GM04504 (cell line): Measurements from ENCODE around the gene PRPSAP1.
A peak's percentile ranks its signal among the peaks of the same experiment; 100 is the strongest.
"Not testable (repeated sequence)": the region's sequence is repeated elsewhere in the genome, so short reads cannot be mapped to it uniquely, and the experiment has no call there.

ENCODE experiments used
- DNase-seq: peaks from one replicate; pipeline ENCODE4 v3.0.0-alpha.2; 2012; ENCODE audit warnings: low read depth

Gene PRPSAP1

DNA sequence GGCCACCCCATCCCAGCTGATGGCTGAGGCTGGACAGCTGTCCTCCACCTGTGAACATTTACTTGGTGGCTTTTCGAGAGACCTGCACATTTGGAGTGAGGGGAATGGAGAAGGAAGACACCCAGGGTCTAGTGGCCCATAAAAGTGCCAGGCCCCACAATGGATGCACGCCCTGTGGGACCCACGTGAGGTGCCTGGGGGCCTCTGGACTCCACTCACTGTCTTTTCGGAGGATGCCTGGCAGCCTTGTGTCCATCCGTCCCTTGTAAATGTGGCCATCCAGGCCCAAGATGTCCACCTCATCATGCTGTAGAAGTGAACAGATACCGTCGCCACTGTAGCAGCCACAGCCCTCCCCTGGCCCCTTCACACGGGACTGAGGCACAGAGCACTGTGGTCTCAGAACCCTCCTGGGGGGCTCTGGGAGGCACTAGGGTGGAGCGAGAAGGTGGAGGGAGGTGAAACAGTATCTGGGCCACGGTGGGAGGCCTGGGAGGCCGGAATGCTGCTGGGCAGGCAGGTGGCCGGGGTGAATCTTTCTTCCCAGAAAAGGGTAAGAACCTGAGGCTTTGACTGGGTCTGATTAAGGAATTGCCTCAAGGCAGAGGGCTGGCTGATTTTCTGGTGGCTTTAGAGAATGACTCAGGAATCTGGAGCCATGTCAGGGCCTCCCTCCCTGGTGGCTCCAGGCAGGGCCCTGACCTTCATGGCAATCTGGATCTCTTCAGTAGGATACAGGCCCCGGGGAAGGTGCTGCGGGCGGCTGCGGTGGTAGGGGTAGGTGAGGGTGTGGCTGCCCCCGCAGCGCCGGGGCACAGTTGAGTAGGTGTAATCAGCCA is 77.0 kb downstream of the PRPSAP1 start:
- DNase-seq, result peak; percentile 62

DNA sequence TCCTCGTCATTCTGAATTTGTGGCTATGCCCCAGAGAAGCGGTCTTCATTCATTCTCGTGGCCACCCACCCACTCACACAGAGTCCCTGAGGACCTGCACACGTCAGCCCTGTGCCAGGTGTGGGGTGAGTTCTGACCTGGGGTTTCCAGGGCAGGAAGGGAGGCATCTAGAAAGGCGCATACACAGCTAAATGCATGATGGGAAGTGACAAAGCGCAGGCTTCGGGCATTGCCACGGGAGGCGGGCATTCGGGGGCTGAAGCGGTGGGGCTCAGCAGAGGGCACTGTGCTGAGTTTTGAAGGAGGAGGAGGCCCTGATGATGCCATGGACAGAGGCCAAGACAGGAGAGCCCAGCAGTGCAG is 77.7 kb downstream of the PRPSAP1 start:
- no peak for DNase-seq

DNA sequence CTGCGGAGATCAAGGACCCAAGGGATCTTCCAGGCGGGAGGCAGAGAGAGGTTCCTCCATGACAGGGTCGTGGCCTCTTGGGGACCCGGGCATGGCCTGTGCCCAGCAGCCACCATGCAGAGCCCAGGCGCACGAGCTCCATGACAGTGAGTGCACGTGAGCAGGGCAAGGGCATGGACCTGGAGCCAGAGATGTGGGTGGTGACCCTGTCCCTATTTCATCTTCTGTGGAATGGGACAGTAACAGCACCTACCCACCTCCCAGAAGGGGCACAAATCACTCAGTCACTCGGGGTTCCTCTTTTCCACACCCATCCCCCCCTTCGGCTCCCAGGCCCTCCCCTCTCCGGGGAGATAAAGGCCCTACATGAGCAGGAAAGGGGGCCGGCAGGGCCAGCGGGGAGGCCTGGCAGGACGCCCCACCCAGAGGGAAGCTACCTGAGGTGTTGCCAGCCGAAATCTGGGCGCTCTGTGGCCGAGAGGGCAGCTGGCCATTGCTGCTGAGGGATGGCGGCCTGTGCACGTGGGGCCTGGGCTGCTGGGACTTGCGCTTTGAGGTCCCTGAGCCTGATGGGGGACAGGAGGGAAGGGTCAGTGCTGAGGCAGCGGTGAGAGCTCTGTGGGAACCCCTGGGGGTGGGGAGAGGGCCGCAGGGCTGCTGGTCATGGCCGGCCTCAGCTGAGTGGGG is 78.2 kb downstream of the PRPSAP1 start:
- no peak for DNase-seq

DNA sequence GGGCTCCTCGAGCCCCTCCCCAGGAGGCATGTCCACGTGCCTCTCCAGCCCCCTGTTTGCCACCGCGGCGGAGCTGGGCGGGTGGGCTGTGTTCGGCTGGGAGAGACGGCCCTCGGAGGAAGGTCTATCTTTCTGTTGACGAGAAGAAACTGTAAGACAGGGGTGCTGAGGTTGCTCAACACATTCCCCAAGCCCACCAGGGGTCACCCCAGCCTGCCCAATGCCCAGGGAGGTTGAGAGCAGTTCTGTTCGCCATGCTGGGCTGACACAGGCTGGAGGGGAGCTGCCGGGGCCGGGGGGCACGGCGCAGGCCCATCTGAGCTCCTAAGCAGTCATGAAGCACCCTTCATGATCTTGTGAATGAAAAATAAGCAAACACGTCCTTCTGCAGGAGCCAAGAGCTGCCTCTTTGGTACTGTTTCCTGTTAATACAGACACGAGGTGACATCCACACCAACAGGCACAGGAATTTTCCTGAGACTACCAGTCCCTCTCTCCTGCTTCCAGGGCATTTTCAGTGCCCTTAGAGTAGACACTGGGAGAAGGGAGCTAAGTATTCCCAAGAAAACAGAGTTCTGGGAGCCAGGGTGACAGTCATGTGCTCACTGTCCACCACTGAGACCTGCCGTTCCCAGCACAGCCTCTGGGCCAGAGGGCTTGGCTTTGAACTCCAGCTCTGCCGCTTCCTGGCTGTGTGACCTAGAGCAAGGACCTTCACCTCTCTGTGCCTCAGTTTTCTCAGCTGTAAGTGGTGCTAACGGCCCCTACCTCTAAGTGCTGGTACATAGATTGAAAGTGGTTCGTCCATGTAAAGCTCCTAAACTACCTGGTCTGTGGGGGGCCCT is 79.4 kb downstream of the PRPSAP1 start:
- no peak for DNase-seq

DNA sequence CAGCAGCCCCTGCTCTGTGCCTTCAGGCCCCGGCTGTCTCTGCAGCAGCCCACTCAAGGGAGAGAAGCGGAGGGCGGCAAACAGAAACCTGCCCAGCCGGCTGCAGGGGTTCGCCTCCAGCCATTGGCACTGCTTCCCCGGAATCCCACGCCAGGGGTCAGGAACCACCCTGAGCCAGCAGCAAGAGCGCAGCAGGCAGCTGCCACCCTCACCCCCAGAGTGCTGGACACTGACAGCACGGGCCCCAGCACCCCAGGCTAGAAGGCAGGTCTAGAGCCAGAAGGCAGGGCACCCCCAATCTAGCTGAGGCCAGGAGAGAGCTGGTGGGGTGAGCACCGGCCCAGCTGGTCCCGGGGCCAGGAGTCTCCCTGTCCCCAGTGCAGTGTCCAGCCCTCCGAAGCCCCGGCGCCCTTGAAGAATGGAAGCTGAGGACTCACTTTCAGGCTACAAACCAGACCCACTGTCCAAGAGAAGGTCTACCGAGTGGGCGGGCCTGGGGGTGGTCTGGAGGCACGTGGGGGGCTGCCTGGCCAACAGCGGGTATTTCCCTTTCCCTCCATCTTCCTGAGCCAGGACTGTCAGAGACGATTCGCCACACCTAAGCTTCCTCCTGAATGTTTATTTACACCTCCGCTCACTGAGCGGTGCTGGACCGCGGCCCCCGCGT is 80.1 kb downstream of the PRPSAP1 start:
- DNase-seq, result no peak

DNA sequence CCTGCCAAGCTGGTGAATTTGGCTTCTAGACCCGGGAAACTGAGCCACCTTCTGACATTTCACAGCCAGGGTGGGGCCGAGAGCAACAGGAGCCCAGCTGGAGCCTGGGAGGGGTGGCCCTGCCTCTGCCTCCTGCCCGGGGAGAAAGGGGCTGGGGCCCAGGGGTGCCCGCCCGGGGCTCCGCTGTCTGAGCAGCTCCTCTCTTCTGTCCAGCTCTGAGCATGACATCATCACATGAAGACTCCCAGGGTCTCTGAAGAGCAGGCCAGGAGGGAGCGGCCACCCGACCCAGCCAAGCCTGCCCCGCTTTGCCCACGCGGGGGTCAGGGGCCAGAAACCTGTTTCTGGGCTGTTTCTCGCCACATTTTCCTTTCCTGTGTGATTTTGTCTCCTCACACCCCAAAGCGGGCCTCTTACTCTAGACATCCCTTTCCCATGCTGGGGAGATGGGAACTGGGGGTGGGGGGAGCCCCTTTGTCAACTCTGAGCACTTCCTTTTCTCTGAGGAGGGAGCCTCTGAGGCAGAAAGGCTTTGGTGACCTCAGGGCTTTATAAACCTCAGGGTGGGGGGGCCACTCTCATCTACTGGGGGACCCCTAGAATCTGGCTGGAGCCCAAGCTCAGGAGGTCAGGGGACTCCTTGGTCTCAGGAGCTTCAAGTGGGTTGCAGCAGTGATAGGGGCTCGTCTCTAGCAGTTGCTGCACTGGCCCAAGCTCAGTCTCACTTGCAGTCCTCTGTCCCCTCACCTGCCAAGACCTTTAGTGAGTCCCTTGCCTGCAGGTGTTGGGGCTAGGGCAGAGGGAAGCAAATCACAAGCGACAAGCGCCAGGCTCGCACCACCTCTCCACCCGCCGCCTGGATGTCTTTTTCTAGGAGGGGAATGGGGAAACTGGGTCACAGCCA is 80.9 kb downstream of the PRPSAP1 start:
- DNase-seq, result no peak

DNA sequence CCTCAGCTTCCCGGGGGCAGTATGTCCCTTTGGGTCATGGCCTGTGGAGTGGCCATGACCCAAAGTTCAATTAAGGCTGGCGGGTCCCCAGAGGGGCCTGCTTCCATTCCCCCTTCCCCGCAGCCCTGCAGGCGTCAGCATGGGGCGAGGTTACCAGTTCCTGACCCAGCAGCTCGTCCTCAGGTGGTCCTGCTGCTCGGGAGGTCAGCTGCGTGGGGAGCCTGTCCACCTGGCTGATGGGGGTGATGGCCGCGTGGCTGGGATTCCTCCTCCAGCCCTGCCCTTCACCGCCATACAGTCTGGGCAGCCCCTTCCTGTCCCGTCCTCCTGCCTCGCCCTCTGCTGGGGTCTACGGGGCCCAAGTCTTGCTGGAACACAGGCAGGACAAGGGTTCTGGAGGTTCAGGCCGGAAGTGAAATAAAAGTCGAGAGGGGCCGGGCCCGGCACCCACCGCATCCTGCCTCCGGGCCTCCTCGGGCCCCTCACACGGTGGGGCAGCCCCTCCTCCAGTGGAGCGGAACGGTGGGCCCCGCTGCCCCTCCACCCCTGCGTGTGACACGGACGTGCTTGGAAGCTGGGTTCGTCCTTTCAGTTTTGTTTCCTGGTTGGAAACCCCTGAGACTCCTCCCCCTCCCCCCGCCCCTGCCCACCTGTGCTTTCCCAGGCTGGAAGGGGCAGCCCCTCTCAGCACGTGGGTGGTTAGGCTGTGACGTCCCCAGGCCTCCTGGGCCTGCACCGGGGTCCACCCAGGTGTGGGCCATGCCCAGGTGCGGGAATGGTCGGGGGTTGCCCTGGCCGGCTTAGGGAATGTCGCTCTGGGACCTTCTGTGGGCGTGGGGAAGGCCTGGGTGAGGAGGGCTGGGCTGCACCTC is 81.8 kb downstream of the PRPSAP1 start:
- DNase-seq, result no peak

DNA sequence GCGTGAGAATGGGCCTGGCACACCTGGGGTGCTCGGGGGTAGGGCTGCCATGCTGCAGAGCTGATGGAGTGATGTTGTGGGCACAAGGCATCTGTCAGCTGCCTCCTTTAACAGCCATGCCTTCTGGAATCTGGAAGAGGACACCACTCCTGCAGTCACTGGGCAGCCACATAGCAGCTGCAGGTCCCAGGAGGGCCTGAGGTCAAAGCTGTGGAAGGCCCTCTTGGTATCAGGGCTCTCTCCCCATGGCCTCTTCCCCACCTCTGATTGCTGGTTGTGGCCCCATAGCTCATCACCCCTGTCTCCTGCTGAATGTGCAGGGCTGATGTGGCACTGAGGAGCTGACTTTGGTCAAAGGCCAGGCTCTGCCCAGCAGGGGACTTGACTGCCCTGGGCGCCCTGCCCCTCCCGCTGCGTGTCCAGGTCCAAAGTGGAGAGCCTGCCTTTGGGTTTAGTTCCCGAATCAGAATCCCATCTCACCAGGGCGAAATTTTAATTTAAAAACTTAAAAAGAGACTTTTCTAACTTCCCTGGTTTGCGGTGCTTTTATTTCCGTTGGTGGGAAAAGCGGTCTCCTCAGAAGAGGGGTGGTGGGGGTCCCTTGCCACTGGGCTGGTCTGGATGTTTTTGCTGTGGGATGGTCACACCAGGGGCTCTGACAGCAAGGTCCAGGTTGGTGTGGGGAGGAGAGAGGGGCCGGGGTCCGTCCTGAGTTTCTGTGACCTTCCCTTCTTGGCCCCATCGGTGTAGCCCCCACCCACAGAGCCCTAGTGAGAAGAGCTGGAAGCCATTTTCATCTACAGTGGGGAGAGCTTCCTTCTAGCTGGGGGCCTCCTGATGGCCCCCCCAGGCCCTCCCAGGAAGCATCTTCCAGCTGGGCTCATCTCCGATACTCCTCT is 82.7 kb downstream of the PRPSAP1 start:
- no peak for DNase-seq

DNA sequence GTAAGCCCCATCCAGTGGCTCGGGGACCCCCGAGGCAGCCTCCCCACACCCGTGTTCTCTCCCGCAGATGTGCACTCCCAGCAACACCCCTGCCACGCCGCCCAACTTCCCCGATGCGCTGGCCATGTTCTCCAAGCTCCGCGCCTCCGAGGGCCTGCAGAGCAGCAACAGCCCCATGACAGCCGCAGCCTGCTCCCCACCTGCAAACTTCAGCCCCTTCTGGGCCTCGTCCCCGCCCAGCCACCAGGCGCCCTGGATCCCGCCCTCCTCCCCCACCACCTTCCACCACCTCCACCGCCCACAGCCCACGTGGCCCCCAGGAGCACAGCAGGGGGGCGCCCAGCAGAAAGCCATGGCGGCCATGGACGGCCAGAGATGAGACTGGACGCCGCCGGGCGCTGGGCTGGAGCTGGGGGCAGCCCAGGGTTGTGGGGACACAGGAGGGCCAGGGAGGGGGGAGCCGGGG is 83.6 kb downstream of the PRPSAP1 start:
- DNase-seq, result no peak

DNA sequence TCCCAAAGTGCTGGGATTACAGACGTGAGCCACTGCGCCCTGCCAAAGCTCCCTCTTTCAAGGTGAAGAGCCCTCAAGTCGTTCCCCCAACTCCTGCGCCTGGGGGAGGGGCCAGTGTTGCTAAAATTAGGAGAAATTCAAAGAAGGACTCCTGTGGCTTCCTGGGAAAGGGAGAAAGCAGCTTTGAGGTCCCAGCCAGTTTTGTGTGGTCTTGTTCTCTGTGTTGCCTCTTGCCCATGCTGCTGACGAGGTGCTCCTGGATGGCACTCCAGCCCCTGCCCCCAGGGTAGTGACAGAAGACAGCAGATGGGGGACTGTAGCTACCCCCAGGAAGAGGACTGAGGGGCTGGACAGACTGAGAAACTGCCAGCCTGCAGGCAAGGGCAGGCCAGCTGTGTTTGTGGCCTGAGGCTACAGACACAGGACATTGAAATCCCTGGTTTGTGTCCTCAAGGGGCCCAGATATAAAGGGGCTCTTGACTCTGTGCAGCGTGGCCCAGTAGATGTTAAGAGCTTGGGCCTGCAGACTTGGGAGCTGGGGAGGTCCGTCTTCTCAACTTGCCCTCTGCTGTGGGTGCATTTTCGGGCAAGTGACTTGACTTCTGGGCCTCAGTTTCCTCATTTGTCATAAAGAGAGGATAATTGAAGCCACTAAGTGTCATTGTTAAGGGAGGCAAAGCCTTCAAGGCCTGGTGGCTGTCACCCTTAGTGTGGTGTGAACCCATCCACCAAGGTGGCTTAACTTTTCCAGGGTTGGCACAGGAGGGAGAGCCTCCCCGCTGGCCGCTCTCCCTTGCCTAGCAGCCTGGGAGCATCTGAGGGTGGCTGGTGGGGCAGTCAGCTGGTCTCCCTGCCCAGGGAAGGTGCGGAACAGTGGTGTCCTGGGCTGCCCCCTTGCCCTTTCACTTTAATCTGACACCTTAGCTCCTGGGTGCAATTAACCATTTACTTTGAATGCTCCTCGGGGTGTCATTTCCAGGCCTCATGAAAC is 84.4 kb downstream of the PRPSAP1 start:
- DNase-seq, result no peak

DNA sequence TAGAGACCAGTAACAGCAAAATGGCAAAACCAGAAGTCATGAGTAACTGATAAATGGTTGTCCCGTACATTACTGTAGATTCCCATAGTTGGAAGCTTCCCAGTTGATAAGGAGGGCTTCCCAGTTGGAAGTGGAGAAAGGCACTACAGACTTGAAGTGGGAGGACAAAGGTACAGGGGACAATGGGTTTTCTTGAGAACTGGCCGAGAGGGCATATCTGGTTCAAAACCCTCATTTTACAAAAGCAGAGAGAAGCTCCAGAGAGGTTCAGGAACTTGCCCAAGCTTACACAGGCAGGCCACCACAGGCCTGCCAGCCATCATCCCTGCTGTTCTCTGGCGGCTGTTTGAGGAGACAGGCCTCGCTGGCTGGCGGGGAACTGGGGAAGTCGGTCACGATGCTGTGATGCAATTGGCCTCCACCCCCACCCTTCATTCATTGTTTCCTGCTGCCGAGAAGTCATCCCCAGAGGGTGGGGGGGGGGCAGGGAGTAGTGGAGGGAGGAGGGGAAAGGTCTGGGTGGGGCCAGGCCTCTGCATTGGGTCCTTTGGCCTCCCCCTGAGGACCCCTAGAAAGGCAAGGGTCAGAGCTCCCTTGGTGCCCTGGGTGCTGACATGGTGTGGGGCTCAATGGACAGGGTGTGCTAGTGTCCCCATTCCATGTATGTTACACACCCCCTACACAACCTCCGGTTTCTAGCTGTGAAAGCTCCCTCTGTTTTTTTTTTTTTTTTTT is 85.5 kb downstream of the PRPSAP1 start:
- peak; percentile 53 for DNase-seq

DNA sequence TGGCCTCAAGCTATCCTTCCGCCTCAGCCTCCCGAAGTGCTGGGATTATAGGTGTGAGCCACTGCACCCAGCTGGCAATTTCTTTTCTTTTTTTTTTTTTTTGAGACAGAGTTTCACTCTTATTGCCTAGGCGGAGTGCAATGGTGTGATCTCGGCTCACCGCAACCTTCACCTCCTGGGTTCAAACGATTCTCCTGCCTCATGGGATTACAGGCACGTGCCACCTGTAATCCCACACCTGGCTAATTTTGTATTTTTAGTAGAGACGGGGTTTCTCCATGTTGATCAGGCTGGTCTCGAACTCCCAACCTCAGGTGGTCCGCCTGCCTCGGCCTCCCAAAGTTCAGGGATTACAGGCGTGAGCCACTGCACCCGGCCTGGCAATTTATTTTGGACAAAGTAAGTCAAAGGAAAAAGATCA is 86.1 kb downstream of the PRPSAP1 start:
- not testable (repeated sequence) for DNase-seq

DNA sequence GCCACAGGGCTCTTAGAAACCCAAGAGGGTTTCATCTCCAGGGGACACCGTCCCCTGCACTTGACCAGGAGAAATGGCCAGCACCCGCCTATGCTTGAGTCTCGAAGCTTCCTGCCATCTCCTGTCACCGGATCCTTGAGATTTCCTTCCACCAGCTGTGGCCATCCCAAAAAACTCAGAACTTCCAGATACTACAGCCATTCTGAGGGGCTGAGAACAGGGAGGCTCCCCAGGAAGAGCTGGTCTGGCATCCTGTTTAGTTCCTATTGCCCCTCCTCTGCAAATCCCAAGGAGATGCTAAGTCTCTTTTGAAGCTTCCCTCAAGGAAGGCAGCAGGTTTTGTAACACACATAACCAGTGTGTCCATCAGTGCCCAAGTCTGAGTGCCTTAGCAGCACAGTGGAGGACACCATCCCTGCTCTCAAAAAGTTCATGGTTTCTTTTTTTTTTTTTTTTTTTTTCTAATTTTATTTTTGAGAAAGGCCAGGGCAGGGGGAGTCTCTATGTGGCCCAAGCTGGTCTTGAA is 86.6 kb downstream of the PRPSAP1 start:
- DNase-seq, result no peak

DNA sequence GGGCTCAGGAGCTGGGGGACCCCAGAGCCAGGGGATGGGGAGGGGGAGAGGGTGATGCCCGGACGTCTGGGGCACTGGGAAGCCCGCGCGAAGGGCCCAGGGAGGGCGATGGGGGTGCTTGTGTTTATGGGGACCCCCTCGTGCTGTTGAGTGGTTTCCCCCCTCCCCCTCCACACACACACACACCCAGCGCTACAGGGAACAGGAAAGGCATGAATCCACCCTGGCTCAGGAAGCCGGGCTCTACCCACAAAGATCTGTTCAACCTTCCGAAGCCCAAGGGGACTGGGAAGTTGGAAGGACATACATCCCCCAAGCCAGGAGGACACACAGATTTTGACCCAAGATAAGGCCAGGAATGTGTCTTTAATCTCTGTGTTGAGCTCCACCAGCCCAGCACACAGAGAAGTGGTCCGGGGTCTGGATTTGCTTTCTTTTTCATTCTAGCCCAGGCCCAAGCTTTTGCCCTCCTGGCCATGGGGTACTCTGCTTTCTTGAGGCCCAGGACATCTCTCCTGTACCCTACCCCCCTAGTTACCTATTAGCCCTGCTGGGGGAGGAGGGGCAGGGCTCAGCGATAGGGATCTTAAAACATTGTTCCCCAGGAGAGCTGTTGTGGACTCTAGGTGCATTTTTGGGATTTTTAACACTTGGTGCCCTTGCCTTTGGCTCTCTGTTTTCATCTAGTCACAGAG is 87.3 kb downstream of the PRPSAP1 start:
- DNase-seq, result no peak

DNA sequence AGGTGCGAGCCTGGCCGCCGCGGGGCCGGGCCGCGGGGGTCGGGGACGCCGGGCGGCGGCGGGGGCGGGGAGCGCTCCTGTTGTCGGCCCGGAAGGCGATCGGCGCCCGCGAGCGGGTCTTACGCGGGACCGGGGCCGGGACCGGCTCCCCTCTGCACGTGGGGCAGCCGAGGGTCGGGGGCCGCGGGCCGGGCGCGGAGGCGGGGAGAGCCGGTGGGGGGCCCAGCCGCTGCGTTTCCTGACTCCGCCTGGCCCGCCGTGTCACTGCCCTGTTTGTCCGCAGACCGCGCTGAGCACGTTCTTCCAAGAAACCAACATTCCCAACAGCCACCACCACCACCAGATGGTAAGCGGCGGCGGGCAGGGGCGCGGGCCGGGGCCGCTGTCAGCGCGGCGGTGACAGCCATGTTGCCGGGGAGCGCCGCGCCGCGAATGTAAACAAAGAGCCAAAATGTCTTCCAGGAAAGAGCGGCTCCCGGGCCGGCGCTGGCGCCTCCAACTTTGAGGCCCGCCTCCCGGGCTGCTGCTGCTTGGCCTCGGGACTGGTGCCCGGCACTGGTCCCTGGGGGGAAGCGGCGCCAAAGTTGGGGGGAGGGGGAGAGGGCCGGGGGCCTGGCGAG is 88.0 kb downstream of the PRPSAP1 start:
- DNase-seq, result no peak
